ENCODE data around the gene UQCRQ. TPM values are rescaled to one million over a fixed set of nuclear protein-coding genes. Genes with fewer than 3 reads are reported as not detected.

Gene UQCRQ
- total and polyA plus RNA-seq, 2 of the 13 experiments (the other 11 are each of a cell fraction or from before 2014, with no cell fraction given), result 257 to 575 TPM

GRCh38 chr5:132853323-132853722, 13.1 kb upstream of the UQCRQ start (continued):
- TF ChIP-seq EP300 (IDR thresholded peaks at IDR 0.05; ENCODE audit: low read depth in 2 of 2, low read length in 2 of 2), result 0 out of 4 replicates have a peak, but pooled peaks of 1 of the 2 experiments have one; percentile 26
- no peak for TF ChIP-seq EP300 (CRISPR knock-in tag; IDR thresholded peaks at IDR 0.05; ENCODE audit: borderline replicate concordance)
- 0 out of 2 replicates have a peak, but pooled peaks have one; percentile 14 for TF ChIP-seq HDAC2 (CRISPR knock-in tag; IDR thresholded peaks at IDR 0.05)
- TF ChIP-seq ZNF205 (CRISPR knock-in tag; IDR thresholded peaks at IDR 0.05), result peak; percentile 99

GRCh38 chr5:132853790-132854189, 12.7 kb upstream of the UQCRQ start:
- no peak overlapping the region for H2AFZ ChIP-seq (ENCODE audit: low read length)
- DNase-seq (ENCODE audit: low spot score) (no peak), ATAC-seq (no peak), FAIRE-seq (no peak)
- no peaks in the 10 kb centered on the region; a peak in 1 of 5 replicates for H3K27me3 ChIP-seq (ENCODE audit: control insufficient read depth in 1 of 2, insufficient read depth in 2 of 2, low read length in 2 of 2)
- no peaks in the 10 kb centered on the region for H3K36me3 ChIP-seq (replicated peaks in 1 of 2; ENCODE audit: control insufficient read depth in 1 of 2, insufficient read depth in 2 of 2, low read length in 2 of 2)
- 0 out of 2 replicates have a peak overlapping the region, but pooled peaks have one; percentile 15 for H3K9ac ChIP-seq (ENCODE audit: insufficient read depth, low read depth, low read length)
- H3K9me3 ChIP-seq (ENCODE audit: low read length), result no peaks in the 10 kb centered on the region
- peak overlapping the region; percentile 55 for H3K27ac ChIP-seq (ENCODE audit: extremely low read length, insufficient read depth, low read length)
- TF ChIP-seq CC2D1A (CRISPR knock-in tag; IDR thresholded peaks at IDR 0.05) (no peak), ASH2L (IDR thresholded peaks at IDR 0.05; ENCODE audit: insufficient read length, low read depth, low read length) (peak; percentile 12), PAXIP1 (CRISPR knock-in tag; conservative IDR thresholded peaks at IDR 0.05) (0 out of 2 replicates have a peak, but pooled peaks have one; percentile 2)
- no peaks in the 10 kb centered on the region for H3K79me2 ChIP-seq (ENCODE audit: insufficient read depth, low read length)
- ChIA-PET CTCF (ENCODE audit: low intra/inter-chr PET ratio, low total read pairs) (no interaction called here), POLR2A (interaction anchor here (1.0 to 2.8 kb wide), 5 partner anchors 12 to 198 kb away, joined by 3 to 28 read pairs (median 8); partner anchors contain the start of genes GDF9, HSPA4 and UQCRQ)
- H4K20me1 ChIP-seq (ENCODE audit: insufficient read depth, low read length), result no peaks in the 10 kb centered on the region
- H3K4me3 ChIP-seq (replicated peaks in 1 of 3; ENCODE audit: insufficient read depth in 1 of 3, low read depth in 2 of 3, low read length in 3 of 3), result no peak overlapping the region; a peak in 1 of 6 replicates
- intact Hi-C loops (cut with micrococcal nuclease; ENCODE audit: unreplicated experiment) (no loop called here), in situ Hi-C loops (cut with HindIII; ENCODE audit: extremely low pct_ligation_motif_present, low pct_unique_long_range_greater_than_20kb) (no loop called here)
- BruUV-seq (replicated peaks), result no TSS peak
- 5% methylated on average over 1 of the region's 1 CpG for WGBS (ENCODE audit: low lambda C conversion rate)
- peak overlapping the region; percentile 36; the same call in 1 of the 2 replicates for H3K4me2 ChIP-seq (ENCODE audit: low read depth, low read length)
- H3K4me1 ChIP-seq (ENCODE audit: insufficient read depth, low read length), result peaks cover 64% of the 10 kb centered on the region
